ENCODE data around the gene WHRN. TPM values are rescaled to one million over a fixed set of nuclear protein-coding genes. Genes with fewer than 3 reads are reported as not detected.

The WHRN gene
- total RNA-seq, 4 donors from 2014 or later: 8.4 to 12.9 (median 11.0) TPM

DNA sequence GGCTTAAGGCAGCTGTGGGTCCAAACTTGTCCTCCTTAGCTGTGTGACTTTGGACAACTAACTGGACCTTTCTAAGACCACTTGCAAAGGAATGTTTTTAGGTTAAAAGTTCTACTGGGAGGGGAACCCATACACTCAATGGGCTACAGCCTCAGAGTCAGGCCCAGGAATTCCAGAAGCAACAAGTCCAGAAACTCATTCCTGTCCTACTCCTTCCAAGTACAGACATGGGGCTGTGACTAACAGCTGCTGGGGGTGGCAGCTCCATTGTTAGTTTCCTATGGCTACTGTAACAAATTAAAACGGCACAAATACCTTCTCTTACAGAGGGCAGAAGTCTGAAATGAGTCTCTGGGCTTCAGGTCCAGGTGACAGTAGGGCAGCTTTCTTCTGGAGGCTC, 105.1 kb downstream of the WHRN start:
- Histone ChIP-seq H3K9me3 (no peaks in the 10 kb centered on the region), H3K27me3 (no peaks in the 10 kb centered on the region), H3K4me3 (no peak overlapping the region), H3K36me3 (peaks cover 0 to 25% of the 10 kb centered on the region in 2 donors), H3K27ac (no peak overlapping the region), H3K4me1 (peaks cover 0 to 31% (median 10%) of the 10 kb centered on the region in 3 donors)
- WGBS, 2 donors (ENCODE audit: low coverage in 1 of 2): 33% methylated on average over 1 of the region's 1 CpG
- no peak for TF ChIP-seq POLR2A (IDR thresholded peaks at IDR 0.05)
- TF ChIP-seq POLR2AphosphoS5 (IDR thresholded peaks at IDR 0.05): no peak
- no peak for TF ChIP-seq EP300 (IDR thresholded peaks at IDR 0.05)
- TF ChIP-seq, protein P1, sequence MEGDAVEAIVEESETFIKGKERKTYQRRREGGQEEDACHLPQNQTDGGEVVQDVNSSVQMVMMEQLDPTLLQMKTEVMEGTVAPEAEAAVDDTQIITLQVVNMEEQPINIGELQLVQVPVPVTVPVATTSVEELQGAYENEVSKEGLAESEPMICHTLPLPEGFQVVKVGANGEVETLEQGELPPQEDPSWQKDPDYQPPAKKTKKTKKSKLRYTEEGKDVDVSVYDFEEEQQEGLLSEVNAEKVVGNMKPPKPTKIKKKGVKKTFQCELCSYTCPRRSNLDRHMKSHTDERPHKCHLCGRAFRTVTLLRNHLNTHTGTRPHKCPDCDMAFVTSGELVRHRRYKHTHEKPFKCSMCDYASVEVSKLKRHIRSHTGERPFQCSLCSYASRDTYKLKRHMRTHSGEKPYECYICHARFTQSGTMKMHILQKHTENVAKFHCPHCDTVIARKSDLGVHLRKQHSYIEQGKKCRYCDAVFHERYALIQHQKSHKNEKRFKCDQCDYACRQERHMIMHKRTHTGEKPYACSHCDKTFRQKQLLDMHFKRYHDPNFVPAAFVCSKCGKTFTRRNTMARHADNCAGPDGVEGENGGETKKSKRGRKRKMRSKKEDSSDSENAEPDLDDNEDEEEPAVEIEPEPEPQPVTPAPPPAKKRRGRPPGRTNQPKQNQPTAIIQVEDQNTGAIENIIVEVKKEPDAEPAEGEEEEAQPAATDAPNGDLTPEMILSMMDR (IDR thresholded peaks at IDR 0.05): no peak
- no peak for ATAC-seq

DNA sequence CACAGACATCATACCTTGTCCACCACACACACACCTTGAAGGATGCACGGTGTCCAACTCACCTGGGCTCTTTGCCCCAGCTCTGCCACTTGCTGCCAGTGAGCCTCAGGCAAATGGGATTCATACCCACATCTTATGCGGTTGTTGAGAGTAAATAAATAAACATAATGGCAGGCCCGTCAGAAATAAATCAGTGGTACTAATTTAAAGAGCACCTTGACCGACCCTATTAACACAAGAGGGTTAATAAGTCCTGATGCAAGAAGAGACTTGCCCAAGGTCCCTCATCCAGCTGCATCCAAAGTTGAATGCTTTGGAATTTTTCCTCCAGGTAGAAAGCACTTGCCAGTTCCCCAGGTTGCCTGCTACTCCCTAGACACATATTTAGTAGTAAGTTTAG, 105.9 kb downstream of the WHRN start:
- no peaks in the 10 kb centered on the region for H3K27me3 ChIP-seq
- H3K9me3 ChIP-seq: no peaks in the 10 kb centered on the region
- no peak overlapping the region for H3K27ac ChIP-seq
- TF ChIP-seq, protein P1 (IDR thresholded peaks at IDR 0.05): no peak
- no peak for TF ChIP-seq POLR2AphosphoS5 (IDR thresholded peaks at IDR 0.05)
- TF ChIP-seq POLR2A (IDR thresholded peaks at IDR 0.05): no peak
- TF ChIP-seq EP300 (IDR thresholded peaks at IDR 0.05): no peak
- no peak overlapping the region for H3K4me3 ChIP-seq
- ATAC-seq: no peak
- WGBS, 2 donors (ENCODE audit: low coverage in 1 of 2): 84 to 95% methylated on average over 3 to 4 of the region's 4 CpGs
- peaks cover 0 to 25% of the 10 kb centered on the region in 2 donors for H3K36me3 ChIP-seq
- peaks cover 0 to 39% (median 18%) of the 10 kb centered on the region in 3 donors for H3K4me1 ChIP-seq

DNA sequence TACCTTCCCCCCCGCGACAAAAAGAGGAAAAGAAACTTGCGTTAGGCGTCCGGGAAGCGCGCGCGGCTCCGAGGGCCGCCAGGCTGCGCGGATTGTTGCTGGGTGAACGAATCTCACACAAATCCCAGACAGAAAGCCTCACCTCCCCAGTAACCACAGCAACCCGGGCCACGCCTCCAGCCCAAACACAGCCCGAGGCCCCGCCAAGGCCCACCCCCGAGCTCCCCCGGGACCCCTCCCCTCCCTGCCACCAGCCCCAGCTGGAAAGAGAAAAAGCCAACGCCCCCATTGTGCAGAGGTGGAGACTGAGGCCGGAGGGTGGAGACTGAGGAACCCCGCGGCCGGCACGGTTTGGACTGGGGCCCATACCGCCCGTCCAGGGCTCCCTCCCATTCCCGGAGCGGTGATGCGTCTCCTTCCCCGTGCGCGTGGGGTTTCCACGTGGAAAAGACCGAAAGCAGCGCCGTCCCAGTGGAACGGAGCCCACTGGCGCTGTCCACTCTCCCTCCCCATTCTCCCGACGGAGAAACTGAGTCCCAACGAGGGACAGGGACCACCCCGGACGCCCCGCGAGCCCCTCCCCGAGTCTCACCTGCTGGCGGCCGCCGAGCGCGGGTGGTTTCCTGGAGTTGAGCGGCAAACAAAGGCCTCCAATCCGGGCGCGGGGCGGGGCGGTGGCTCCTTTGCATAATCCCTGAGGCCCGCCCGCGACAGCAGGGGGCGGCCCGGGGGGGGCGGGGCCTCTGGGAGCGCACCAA, 107.2 kb downstream of the WHRN start:
- H3K36me3 ChIP-seq: peaks cover 0 to 15% of the 10 kb centered on the region in 2 donors
- peak; percentile 94 for ATAC-seq
- H3K4me3 ChIP-seq: peak overlapping the region; percentile 69 to 80
- H3K9me3 ChIP-seq: no peaks in the 10 kb centered on the region
- peaks cover 0 to 52% (median 18%) of the 10 kb centered on the region in 3 donors for H3K4me1 ChIP-seq
- TF ChIP-seq EP300 (IDR thresholded peaks at IDR 0.05): peak; percentile 10
- peak; percentile 46 to 53 for TF ChIP-seq POLR2A (IDR thresholded peaks at IDR 0.05)
- TF ChIP-seq, protein P1 (IDR thresholded peaks at IDR 0.05): peak in 2 of 4 experiments; percentile 11 to 21
- TF ChIP-seq POLR2AphosphoS5 (IDR thresholded peaks at IDR 0.05): peak; percentile 86
- no peaks in the 10 kb centered on the region for H3K27me3 ChIP-seq
- 0 to 1% methylated on average over 9 to 13 of the region's 66 CpGs for WGBS, 2 donors (ENCODE audit: low coverage in 1 of 2)
- H3K27ac ChIP-seq: peak overlapping the region; percentile 15 to 88 (median 81)

DNA sequence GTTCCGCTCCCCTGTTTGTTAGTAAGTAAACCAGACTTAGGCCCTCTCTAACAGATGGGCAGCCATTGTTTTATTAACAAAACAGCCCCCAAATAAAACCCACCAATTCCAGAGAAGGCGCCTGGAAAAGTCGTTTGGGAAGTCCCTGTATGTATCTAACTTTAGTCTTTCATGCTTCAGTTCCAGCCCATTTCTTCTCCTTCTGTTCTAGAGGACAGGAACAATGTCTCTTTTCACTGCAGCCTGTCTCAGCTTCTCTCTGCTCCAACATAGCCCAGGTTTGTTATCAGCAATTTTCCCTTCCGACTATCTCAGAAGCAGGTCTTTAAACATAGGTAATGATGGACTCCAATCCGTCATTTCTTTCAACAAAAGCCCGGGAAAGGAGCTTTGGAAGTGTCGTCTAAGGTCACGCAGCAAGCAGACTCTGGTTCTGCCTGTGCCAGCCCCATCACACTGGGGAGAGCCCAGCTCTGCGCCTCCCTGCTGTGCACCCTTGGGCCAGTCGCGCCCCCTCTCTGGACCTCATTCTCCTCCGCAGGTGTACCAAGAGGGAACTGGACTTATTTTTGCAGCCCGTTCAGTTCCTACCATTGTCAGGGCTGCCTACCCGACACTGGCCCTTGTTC, 107.9 kb downstream of the WHRN start:
- Histone ChIP-seq H3K4me1 (peaks cover 0 to 58% (median 23%) of the 10 kb centered on the region in 3 donors), H3K27ac (peak overlapping the region; percentile 18 to 88 (median 81)), H3K4me3 (peak overlapping the region; percentile 69 to 80), H3K36me3 (peaks cover 0 to 8% of the 10 kb centered on the region in 2 donors), H3K9me3 (no peaks in the 10 kb centered on the region), H3K27me3 (no peaks in the 10 kb centered on the region)
- TF ChIP-seq, protein P1 (IDR thresholded peaks at IDR 0.05): no peak
- TF ChIP-seq POLR2A (IDR thresholded peaks at IDR 0.05): no peak
- TF ChIP-seq EP300 (IDR thresholded peaks at IDR 0.05): no peak
- TF ChIP-seq POLR2AphosphoS5 (IDR thresholded peaks at IDR 0.05): no peak
- no peak for ATAC-seq
- 25 to 44% methylated on average over 6 to 7 of the region's 14 CpGs for WGBS, 2 donors (ENCODE audit: low coverage in 1 of 2)

Measured in gastroesophageal sphincter (tissue), 4 donors.